NCI-H774 (cell line): Measurements from ENCODE around the gene FXYD2.

ENCODE experiments used
- DNase-seq: peaks from one replicate; lab custom pipeline; 2025; lab: John Stamatoyannopoulos, UW

The FXYD2 gene

GRCh38 chr11:117857734-117858414 lies 33.3 kb upstream of the FXYD2 start:
- DNase-seq: no peak

DNA sequence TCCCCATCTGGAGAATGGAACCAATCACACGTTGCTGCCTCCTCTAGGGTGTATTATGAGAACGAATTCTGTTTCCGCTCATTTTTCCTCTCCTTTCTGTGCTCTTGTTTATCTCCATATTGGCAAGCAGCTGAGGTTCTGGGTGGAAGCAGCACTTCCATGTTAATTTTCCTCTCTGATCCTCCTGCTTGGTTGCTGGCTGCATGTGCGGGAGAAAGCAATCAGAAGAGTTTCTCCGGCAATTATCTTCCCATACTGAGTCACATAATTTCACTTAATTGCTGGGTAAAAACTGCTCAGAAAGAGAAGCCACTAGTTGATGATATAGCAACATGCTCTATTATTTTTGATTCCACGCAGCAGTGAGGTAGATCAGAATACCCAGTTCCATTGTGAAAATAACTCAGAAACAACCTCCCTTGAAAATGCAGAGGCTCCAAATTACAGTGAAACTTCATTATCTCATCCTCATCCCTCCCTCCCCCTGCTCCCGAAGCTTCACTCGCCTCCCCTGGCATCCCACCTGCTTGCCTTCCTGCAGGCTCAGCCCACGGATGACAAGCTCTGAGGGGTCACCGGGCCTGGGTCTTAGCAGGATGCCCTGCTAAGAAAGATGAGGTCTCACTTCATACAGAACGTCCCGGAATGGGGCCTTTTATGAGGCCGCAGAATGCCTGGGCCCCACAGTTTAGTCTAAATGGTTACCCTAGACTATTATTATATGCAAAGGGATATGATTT lies 31.5 kb upstream of the FXYD2 start:
- DNase-seq: no peak

DNA sequence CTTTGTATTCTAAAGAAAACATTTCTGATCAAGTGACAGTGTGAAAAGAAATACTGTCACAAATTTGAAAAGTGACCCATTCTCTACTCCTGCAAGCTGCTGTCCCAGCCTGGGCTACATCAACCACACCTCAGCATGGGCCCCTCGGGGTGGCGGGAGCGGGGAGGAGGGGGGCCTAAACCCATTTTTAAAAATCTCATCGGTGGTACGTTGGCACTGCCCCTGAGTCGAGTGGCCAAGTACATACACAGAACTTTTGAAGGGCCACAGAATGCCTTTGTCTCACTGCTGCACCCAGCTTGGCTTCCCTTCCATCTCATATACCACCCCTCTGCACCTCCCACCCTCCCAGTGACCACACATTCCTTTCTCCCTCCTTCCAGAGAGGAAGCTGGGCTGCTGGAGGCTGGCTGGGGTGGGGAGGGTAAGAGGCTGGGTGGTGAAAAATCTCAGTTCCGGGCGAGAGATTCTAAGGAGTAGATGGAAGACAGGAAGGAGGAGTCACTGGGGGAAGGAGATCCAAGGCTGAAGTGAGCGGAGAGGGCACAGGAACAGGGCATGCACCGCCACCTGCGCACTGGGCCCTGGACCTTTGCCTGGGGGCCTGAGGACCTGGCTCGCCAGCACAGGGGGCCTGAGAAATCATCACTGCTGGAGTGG lies 30.8 kb upstream of the FXYD2 start:
- DNase-seq: no peak

DNA sequence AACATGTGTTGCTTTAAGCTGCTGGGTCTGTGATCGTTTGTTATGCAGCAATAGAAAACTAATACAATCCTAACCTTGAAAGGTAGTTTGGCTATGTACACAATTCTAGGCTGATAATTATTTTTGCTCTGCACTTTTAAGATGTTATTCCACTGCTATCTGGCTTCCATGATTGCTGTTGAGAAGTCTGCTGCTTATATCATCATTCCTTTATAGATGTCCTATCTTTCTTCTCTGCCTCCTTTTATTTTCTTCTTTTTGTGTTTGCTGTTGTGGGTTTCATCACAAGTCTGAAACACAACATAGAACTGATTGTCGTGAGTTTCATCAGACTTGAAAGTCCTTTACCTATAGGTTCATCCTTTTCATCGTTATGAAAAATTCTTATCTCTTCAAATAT lies 27.8 kb upstream of the FXYD2 start:
- DNase-seq: no peak

DNA sequence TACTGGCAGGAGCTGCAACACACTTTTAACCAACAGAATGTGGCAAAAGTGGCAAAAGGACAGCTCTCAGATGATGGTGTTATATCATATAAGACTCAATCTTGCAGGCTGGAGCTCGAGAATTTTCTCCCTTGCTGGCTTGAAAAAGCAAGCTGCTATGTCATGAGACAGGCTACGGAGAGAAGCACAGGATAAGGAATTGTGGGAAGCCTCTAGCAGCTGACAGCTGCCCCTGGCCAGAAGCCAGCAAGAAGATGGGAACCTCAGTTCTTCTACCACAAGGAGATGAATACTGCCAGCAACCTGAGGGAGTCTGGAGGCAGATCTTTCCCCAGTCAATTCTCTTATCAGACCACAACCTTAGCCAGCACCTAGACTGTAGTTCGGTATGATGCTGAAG lies 27.3 kb upstream of the FXYD2 start:
- DNase-seq: no peak

DNA sequence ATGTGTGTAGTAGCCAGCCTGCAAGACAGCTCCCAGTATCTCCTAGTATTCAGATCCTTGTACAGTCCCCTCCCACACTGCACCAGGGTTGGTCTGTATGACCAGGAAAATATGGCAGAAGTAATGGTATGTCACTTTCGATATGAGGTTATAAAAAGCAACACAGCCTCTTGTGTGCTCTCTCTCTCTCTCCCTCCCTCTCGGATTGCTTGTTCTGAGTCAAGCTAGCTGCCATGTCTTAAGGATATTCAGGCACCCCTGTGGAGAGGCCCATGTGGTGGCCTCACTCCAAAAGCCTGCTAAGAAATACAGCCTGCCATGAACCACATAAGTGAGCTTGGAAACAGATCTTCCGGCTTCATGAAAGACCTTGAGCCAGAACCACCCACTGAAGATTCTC lies 26.6 kb upstream of the FXYD2 start:
- no peak for DNase-seq

GRCh38 chr11:117849781-117850414 lies 25.4 kb upstream of the FXYD2 start:
- no peak for DNase-seq

GRCh38 chr11:117843666-117844484 lies 19.3 kb upstream of the FXYD2 start:
- peak; percentile 63 for DNase-seq

GRCh38 chr11:117842131-117842941 lies 17.8 kb upstream of the FXYD2 start:
- DNase-seq: no peak

DNA sequence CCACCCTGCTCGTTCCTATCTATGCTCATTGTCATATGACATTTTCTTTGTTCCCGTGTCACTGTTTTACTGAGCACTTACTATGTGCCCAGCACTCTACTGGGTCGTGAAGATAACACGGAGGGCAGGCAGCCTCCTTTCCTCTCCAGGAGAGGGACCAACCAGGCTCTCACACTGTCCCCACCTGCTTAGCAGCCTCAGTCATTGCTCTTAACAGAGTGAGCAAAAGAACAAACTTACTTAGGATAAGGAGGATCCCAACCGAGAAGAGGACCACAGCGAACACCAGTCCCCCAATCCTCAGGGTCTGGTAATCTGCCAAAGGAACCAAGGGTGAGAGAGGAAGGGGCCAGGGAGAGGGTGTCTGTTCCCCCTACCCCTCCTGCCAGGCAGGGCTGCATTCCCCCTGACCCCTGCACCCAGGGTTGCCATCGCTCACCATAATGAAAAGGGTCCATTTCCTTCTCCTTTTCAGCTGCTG lies 17.0 kb upstream of the FXYD2 start:
- no peak for DNase-seq

GRCh38 chr11:117840881-117841550 lies 16.5 kb upstream of the FXYD2 start:
- no peak for DNase-seq

DNA sequence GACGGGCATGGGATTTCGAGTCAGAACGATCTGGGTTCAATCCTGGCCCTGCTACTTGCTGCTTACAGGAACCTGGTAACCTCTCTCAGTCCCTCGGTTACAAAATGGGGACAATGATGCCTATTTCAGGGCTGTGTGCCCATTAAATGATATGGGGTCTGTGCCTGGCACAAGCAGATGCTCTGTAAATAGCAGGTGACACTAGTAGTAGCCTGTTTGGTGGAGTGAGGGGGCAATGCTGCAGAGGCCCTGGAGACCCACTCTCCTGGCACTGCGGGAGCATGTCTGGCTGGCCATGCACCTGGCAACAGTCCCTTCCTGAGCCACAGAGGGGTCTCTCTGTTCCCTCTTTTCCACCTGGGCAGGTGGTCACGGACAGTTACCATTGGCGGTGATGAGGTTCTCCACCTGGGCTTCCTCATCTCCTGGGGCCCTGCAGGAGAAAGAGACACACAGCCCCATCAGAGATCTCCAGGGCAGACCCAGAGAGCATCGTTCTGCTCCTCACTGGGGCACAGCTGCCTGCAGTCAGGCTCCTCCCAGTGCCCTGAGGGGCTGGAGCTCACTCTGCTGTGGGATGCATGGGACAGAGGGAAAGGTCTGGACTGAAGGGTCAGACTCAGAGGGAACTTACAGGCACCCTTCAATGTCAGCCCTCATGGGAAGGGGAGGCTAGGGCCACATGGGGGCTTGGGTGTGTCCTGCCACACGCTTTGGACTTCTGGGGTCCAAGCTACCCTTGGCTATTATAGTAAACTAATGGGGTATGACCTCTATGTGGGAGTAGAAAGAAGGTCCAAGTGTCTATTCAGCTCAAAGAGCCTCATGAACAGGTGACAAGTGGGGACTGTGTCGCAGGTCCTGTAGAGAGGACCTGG lies 15.6 kb upstream of the FXYD2 start:
- DNase-seq: no peak

DNA sequence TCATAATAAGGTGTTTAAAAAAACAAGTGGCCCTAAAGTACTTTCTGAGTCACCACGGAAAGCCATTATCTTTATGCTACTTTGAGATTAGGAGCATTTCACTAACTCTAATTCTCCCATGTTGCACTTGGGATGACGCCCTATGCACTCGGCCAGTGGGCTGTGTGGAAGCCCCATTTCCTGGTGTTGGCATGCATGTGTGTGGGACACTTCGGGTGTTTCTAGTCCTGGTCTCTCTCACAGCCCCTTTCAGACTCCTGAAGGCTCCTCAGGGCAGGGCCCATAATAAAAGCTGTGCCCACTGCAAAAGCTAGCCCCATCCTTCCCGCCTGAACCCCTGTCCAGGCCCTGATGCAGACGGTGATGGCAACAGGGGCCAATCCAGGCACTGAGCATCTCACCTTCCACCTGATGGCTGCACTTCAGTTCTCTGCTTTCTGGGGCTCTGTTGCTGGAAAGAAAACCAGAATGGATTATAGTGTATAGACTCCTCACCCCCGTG lies 14.9 kb upstream of the FXYD2 start:
- no peak for DNase-seq

DNA sequence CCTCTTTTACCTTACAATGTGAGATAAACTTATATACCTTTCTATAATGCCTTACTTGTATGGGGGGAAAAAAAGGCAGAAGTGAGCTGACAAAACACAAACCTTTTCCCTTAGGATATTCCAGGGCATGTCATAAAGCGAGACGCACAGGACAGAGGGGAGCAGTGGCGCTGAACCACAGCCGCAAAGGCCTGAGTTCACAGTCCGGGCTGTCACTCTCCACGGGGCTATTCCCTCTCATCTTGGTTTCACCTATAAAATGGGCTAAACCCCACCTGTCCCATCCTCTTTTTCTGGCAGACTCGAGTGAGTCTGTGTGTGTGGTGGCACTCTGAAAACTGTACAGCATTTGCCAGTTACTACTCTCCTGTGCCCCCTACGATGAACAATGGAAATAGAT lies 14.4 kb upstream of the FXYD2 start:
- DNase-seq: no peak

GRCh38 chr11:117837791-117838190 lies 13.2 kb upstream of the FXYD2 start:
- no peak for DNase-seq

DNA sequence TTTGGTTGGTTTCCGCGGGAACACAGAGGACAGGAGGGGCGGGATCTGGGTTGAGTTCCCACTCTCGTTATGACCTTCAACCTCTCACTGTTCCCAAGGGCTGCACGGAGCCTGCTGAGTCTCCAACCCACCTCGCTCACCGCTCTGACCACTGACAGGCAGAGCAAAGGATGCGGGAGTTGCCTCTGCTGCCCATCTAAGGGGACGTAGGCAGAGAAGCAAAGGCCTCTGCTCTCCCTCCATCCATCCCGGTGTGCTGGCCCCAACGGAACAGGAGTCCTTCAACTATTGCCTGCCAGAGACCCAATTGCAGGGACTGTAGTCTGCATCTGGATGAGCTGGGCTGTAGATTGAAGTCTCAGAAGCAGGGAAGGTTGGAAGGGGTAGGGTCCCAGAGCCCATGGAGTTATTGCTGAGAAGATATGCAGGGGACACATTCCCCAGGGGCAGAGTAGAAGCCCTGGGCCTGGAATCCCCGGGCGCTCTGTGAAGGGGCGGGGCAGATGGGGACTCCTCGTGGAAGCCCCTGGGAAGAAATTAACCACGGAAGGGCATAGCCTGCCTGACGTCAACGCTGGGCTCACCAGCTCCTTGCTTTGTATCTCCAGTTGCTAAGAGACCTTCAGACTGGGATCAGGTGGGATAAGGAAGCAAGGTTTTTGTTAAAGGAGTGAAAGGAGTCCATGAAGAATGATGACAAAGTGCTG lies 12.7 kb upstream of the FXYD2 start:
- DNase-seq: no peak

- no peak for DNase-seq
Observed at GRCh38 chr11:117836077-117836960, 11.8 kb upstream of the FXYD2 start.
